Measurements from ENCODE around the gene FUT2. TPM values are rescaled to one million over a fixed set of nuclear protein-coding genes. Genes with fewer than 3 reads are reported as not detected.

The FUT2 gene
- total RNA-seq, 4 donors from 2014 or later: 0.44 TPM; not detected in 3

- Histone ChIP-seq H3K27ac (no peak overlapping the region), H3K4me1 (peaks cover 0 to 16% (median 2%) of the 10 kb centered on the region in 4 donors), H3K9me3 (no peaks in the 10 kb centered on the region), H3K36me3 (no peaks in the 10 kb centered on the region), H3K27me3 (no peaks in the 10 kb centered on the region), H3K4me3 (no peak overlapping the region)
- 90 to 91% methylated on average over 6 of the region's 6 CpGs for WGBS, 2 donors
- DNase-seq (ENCODE audit: low spot score in 2 of 2): no peak
- TF ChIP-seq EP300 (IDR thresholded peaks at IDR 0.05) (no peak), POLR2A (IDR thresholded peaks at IDR 0.05) (no peak)
- TF ChIP-seq, protein P1, sequence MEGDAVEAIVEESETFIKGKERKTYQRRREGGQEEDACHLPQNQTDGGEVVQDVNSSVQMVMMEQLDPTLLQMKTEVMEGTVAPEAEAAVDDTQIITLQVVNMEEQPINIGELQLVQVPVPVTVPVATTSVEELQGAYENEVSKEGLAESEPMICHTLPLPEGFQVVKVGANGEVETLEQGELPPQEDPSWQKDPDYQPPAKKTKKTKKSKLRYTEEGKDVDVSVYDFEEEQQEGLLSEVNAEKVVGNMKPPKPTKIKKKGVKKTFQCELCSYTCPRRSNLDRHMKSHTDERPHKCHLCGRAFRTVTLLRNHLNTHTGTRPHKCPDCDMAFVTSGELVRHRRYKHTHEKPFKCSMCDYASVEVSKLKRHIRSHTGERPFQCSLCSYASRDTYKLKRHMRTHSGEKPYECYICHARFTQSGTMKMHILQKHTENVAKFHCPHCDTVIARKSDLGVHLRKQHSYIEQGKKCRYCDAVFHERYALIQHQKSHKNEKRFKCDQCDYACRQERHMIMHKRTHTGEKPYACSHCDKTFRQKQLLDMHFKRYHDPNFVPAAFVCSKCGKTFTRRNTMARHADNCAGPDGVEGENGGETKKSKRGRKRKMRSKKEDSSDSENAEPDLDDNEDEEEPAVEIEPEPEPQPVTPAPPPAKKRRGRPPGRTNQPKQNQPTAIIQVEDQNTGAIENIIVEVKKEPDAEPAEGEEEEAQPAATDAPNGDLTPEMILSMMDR (IDR thresholded peaks at IDR 0.05): no peak
These were observed 37.3 kb upstream of the FUT2 start for GRCh38 chr19:48658483-48658882.

DNA sequence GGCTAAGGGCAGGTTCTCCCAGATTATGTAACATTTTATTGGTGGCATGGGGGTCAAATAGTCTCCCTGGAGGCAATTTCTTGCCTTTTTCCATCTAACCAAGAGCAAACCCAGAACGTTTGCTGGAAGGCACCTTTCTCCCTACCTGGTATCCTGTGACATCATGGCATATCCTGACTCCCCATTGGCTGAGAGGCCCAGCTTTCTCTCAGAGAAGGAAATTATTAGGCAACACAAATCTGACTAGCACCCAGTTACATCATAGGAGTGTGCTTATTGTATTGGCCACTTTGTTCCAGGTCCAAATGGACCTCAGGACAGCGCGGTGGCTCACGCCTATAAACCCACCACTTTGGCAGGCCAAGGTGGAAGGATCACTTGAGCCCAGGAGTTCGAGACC is 36.0 kb upstream of the FUT2 start:
- Histone ChIP-seq H3K27ac (no peak overlapping the region), H3K4me1 (peaks cover 0 to 16% (median 2%) of the 10 kb centered on the region in 4 donors), H3K27me3 (no peaks in the 10 kb centered on the region), H3K4me3 (no peak overlapping the region), H3K36me3 (no peaks in the 10 kb centered on the region), H3K9me3 (no peaks in the 10 kb centered on the region)
- DNase-seq (ENCODE audit: low spot score in 2 of 2): no peak
- TF ChIP-seq EP300 (IDR thresholded peaks at IDR 0.05): no peak
- TF ChIP-seq, protein P1 (IDR thresholded peaks at IDR 0.05): no peak
- TF ChIP-seq POLR2A (IDR thresholded peaks at IDR 0.05): no peak
- WGBS, 2 donors: 76 to 80% methylated on average over 5 of the region's 5 CpGs

- no peaks in the 10 kb centered on the region for H3K27me3 ChIP-seq
- WGBS, 2 donors: 56 to 62% methylated on average over 33 to 35 of the region's 35 CpGs
- TF ChIP-seq POLR2A (IDR thresholded peaks at IDR 0.05) (no peak), EP300 (IDR thresholded peaks at IDR 0.05) (peak in 1 of 2 donors; percentile 34)
- TF ChIP-seq, protein P1 (IDR thresholded peaks at IDR 0.05): no peak
- peaks cover 0 to 16% (median 2%) of the 10 kb centered on the region in 4 donors for H3K4me1 ChIP-seq
- H3K36me3 ChIP-seq: no peaks in the 10 kb centered on the region
- peak overlapping the region in 2 of 4 donors; percentile 1 to 5 for H3K4me3 ChIP-seq
- peak; percentile 79 to 90 for DNase-seq (ENCODE audit: low spot score in 2 of 2)
- H3K9me3 ChIP-seq: no peaks in the 10 kb centered on the region
- H3K27ac ChIP-seq: peak overlapping the region; percentile 34 to 82 (median 69)
These were observed 34.7 kb upstream of the FUT2 start for GRCh38 chr19:48660852-48661710.

DNA sequence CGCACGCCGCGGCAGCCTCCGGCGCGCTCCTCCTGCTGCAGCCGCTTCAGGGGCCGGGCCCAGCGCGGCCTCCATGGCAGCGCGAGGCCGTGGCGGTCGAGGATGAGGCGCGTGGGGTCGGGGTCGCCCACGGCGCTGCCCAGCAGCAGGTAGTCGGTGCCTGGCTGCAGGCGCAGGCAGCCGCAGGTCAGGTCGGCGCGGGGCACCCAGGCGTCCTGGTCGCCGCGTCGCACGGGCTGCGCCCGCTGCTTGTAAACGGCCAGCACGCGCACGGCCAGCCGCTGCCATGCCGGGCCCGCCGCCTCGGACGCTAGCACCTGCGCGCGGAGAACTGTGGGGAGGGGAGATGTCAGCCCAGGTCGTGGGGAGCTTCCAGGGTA is 34.1 kb upstream of the FUT2 start:
- peaks cover 0 to 16% (median 2%) of the 10 kb centered on the region in 4 donors for H3K4me1 ChIP-seq
- DNase-seq (ENCODE audit: low spot score in 2 of 2): no peak
- H3K4me3 ChIP-seq: no peak overlapping the region
- no peaks in the 10 kb centered on the region for H3K36me3 ChIP-seq
- no peaks in the 10 kb centered on the region for H3K9me3 ChIP-seq
- 87 to 93% methylated on average over 11 to 40 of the region's 50 CpGs for WGBS, 2 donors
- H3K27ac ChIP-seq: no peak overlapping the region
- no peaks in the 10 kb centered on the region for H3K27me3 ChIP-seq
- TF ChIP-seq EP300 (IDR thresholded peaks at IDR 0.05): no peak
- TF ChIP-seq POLR2A (IDR thresholded peaks at IDR 0.05): no peak
- TF ChIP-seq, protein P1 (IDR thresholded peaks at IDR 0.05): no peak

DNA sequence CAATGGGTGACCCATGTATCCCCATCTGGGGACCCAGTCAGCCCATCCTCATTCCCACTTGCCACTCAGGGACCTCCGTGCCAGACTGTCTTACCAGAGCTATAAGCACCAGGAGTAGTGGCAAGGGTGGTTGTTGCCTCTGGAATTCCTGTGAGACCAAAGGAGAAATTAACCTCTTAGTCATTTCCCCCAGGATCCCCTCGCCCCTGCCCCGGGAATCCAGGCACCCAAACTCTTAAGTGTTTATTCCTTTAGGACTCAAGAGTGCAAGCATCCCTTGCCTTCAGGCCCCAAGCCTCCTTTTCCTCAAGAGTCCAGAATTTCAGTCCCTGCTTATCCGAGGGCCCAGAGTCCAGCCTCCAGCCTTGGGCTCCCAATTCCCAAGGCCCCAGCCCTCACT is 32.1 kb upstream of the FUT2 start:
- WGBS, 2 donors: 93 to 97% methylated on average over 3 to 4 of the region's 4 CpGs
- no peak overlapping the region for H3K27ac ChIP-seq
- DNase-seq (ENCODE audit: low spot score in 2 of 2): no peak
- H3K4me1 ChIP-seq: peaks cover 0 to 16% (median 2%) of the 10 kb centered on the region in 4 donors
- H3K9me3 ChIP-seq: no peaks in the 10 kb centered on the region
- no peaks in the 10 kb centered on the region for H3K27me3 ChIP-seq
- H3K4me3 ChIP-seq: no peak overlapping the region
- no peak for TF ChIP-seq POLR2A (IDR thresholded peaks at IDR 0.05)
- TF ChIP-seq, protein P1 (IDR thresholded peaks at IDR 0.05): no peak
- TF ChIP-seq EP300 (IDR thresholded peaks at IDR 0.05): no peak
- no peaks in the 10 kb centered on the region for H3K36me3 ChIP-seq
